RPMI7951 (cell line): Measurements from ENCODE around the gene ZNF586. TPM values are rescaled to one million over a fixed set of nuclear protein-coding genes. Genes with fewer than 3 reads are reported as not detected.
A peak's percentile ranks its signal among the peaks of the same experiment; 100 is the strongest.
"Not testable (repeated sequence)": the region's sequence is repeated elsewhere in the genome, so short reads cannot be mapped to it uniquely, and the experiment has no call there.

Source experiments
- DNase-seq: peaks from one replicate; pipeline ENCODE4 v3.0.0-alpha.2; 2012; ENCODE audit warnings: low read depth
- total RNA-seq: library from RNA; depleted of rRNA; stranded (reverse); fragments of >200 nt; shearing (Covaris generic); gene quantifications from 2 replicates; pipeline ENCODE4 v1.2.3, GENCODE V29; 2014

Gene ZNF586
- total RNA-seq, 1 experiment from 2014 or later: 13.7 TPM

DNA sequence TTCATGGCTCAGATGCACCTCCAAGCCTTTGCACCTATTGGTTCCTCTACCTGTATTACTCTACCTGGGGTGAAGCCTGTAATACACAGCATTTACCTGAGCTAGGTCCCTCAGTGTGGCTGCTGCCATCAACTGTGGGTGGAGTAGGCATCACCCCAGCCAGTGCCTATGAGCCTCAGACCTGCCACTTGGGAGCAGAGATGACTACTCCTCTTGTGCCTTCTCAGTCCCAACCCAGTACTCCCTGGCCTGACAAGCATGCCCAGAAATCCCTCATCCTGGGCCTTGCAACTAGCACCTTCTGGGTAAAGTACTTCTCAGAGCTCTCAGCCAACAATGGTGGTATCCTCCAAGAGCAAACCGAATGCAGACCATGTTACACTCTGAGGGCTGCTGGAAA lies 27.1 kb downstream of the ZNF586 start:
- not testable (repeated sequence) for DNase-seq

DNA sequence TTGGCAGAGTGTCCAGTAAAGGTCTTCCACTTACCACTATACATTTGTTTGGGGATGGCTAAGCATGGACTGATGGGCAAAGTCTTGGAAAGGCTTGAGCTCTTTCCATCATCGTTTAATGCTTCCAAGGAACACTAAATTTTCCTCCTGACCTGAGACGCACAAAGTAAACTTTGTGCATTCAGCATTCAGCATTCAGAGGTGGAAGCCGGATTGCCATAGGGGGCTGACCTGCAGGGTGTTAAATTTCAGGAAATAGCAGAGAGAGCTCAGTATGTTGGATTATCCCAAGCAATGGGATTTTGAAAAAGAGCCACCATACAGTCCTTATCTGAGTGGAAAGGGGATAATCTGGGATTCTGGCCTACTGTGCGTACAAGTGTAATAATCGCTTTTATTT lies 31.2 kb downstream of the ZNF586 start:
- DNase-seq: no peak

- no peak for DNase-seq
These were observed 32.8 kb downstream of the ZNF586 start for GRCh38 chr19:57802269-57802668.

- DNase-seq: no peak
These were observed 33.8 kb downstream of the ZNF586 start for GRCh38 chr19:57803265-57803593.

GRCh38 chr19:57803594-57804325 lies 34.3 kb downstream of the ZNF586 start:
- DNase-seq: peak; percentile 82

DNA sequence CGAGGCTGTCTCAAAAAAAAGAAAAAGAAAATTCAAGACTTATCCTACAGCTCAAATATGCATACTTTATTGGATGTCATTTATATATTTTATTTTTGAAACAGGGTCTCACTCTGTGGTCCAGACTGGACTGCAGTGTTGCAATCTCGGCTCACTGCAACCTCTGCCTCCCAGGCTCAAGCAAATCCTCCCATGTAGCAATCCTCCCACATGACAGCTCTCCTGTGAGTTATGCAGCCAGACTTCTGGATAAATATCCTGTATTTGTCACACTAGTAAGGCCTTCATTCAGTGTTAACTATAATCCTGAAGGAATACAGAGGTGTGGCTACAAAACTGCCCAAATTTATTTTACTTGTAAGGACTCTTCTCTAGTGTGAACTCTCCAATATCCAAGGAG lies 38.1 kb downstream of the ZNF586 start:
- no peak for DNase-seq

- DNase-seq: not testable (repeated sequence)
These were observed 41.2 kb downstream of the ZNF586 start for GRCh38 chr19:57810410-57811295.

DNA sequence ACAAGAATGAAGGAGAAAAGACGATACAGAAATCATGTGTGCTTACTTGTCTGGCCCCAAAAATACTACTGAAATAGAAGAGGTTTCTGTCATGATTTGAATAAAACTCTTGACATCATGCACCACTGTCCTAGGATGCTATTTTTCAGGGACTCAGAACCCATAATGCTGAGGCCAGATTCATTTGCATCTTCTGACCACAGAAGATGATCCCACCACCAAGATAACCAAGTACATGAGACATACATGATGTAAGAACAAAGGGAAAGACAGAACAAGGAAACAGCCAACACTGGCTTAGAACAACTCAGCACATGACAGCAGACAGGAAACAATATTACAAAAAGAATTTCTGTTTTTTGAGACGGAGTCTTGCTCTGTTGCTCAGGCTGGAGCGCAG lies 42.8 kb downstream of the ZNF586 start:
- no peak for DNase-seq

- DNase-seq: not testable (repeated sequence)
These were observed 43.7 kb downstream of the ZNF586 start for GRCh38 chr19:57812975-57813820.

DNA sequence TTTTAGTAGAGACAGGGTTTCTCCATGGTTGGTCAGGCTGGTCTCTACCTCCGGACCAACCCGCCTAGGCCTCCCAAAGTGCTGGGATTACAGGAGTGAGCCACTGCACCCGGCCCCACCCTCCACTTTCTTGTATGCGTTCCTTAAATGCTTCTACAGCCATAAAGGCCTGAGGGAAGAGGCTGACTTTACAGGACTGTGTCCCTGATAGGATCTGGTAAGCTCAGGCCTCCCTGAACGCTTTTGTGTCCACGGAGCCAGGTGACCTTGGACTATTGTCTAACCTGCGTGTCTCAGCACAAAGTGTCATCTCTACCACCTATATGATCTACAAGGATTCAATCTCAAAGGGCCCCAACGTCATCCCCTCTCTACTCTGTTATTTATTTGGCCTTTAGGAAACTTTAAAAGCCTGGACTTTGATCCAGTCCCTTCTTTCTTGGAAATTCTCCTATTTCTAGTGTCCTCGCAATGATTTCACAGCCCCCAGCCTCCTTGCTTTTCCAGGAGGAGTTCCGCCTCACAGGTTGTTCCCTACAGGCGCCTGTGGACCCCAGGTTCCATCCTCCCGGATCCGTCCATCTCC lies 44.5 kb downstream of the ZNF586 start:
- peak; percentile 21 for DNase-seq

DNA sequence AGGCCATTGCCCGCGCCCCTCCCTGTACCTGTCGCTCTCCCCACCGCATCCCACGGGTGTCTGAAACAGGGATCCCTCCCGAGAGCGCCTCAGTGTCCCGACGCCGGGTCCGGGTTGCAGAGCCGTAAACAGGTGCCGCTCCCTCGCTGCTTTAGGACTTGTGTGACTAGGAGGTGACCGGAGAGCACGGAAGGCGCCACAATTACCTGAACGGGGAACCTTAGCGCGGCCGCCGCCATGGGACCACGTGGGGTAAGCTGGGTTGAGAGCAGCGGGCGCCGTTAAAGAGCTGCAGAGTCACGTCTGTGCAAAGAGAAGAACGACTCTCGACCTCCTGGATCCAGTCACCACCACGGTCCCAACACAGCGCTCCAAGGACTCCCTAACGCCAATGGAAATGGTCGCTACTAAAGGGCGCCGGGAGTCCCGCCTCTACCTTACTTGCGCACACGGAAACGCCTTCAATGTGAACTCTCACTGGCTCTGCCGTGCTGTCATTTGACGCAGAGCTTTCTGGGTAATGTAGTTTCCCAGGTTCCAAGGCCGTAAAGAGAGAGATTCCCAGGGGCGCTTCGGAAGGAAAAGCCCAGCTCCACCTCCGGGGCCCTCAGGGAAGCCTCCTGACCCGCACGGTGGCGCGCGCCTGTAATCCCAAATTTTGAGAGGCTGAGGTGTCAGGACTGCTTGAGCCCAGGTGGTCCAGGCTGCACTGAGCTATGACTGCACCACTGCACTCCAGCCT lies 45.2 kb downstream of the ZNF586 start, which contains the start of gene ZNF552:
ZNF552 (minus strand) TSS at position 409 of the 742 bp plus-strand sequence; CDS start at position 239, 170 bp downstream.
- peak; percentile 91 for DNase-seq

DNA sequence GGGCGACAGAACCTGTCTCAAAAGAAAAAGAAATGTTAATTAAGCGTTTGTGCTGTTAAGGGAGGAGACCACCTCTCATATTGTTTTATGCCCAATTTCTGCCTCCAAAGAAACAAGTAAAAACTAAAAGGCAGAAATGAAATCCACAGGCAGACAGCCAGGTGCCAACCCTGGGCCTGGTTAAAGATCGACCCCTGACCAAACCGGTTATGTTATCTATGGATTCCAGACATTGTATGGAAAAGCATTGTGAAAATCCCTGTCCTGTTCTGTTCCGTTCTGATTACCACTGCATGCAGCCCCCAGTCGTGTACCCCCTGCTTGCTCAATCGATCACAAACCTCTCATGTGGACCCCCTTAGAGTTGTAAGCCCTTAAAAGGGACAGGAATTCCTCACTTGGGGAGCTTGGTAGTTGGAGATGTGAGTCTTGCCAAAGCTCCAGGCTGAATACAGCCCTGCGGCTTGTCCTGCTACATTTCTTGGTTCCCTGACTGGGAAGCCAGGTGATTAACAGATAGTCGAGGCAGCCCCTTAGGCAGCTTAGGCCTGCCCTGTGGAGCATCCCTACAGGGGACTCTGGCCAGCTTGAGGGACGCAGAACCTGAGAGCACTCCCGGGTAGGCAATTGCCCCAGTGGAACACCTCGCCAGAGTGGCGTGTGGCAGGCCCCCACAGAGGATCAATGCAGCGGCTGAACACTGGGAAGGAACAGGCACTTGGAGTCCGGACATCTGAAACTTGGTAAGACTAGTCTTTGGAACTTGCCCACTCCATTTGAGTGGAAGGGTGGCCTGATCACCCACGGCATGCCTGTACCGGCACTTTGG lies 46.0 kb downstream of the ZNF586 start:
- no peak for DNase-seq

GRCh38 chr19:57816652-57817051 lies 47.2 kb downstream of the ZNF586 start:
- DNase-seq: no peak

- DNase-seq: no peak
These were observed 48.5 kb downstream of the ZNF586 start for GRCh38 chr19:57817976-57818375.

DNA sequence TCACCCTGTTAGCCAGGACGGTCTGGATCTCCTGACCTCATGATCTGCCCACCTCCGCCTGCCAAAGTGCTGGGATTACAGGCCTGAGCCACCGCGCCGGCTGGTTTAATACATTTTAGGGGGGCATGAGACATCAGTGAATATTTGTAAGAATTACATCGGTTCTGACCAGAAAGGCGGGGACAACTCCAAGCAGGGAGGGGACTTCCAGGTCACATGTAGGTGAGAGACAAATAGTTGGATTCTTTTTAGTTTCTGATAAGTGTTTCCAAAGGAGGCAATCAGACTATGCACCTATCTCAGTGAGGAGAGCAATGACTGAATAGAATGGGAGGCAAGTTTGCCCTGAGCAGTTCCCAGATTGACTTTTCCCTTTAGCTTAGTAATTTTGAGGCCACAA lies 48.9 kb downstream of the ZNF586 start:
- DNase-seq: no peak

DNA sequence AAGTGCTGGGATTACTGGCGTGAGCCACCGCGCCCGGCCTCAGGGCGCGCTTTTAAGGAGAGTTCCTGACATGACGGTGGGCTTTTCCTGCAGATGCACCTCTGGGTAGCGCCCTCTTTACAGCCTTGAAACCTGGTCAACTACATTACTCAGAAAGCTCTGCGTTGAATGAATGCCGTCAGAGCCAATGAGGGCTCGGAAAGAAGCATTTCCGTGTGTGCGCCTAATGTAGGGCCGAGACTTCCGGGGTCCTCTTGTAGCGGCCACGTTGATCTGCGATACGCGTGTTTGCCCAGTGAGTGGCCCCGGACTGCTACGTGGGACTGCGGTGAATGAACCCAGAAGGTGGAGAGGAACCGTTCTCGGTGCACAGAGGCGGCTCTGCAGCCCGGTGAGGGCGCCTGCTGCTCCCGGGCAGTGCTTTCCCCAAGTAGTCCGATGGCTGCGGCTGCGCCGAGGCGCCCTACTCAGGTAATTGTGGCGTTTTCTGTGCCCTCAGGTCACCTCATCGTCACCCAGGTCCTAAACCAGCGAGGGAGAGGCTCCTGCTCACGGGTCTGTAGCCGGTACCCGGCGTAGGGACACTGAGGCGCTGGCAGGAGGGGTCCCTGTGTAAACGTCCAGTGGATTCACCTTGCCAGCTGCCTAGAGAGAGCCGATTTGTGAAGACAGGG lies 50.1 kb downstream of the ZNF586 start:
- DNase-seq: peak; percentile 94

GRCh38 chr19:57820599-57820998 lies 51.1 kb downstream of the ZNF586 start:
- no peak for DNase-seq

DNA sequence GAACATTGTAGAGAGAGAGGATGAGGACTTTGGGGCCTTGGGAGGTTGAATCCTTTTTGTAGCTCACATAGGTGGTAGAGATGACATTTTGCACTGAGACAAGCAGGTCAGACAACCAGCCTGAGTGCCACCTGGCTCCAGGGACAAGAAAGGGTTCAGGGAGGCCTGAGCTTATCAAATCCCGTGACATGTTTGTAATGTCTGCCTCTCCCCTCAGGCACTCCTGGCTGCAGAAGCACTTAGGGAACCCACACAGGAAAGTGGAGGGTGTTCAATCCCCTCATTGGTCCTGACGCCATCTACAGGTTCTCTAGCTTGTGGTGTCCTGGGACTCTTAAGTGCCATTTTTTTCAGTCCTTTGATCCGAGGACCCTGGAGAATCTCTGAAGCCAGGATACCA lies 51.6 kb downstream of the ZNF586 start:
- not testable (repeated sequence) for DNase-seq

GRCh38 chr19:57821501-57821900 lies 52.0 kb downstream of the ZNF586 start:
- DNase-seq: not testable (repeated sequence)
